Measurements from ENCODE around the gene NRIP2.

GRCh38 chr12:2834581-2835491, at the start of gene NRIP2:
- TF ChIP-seq, protein P1, sequence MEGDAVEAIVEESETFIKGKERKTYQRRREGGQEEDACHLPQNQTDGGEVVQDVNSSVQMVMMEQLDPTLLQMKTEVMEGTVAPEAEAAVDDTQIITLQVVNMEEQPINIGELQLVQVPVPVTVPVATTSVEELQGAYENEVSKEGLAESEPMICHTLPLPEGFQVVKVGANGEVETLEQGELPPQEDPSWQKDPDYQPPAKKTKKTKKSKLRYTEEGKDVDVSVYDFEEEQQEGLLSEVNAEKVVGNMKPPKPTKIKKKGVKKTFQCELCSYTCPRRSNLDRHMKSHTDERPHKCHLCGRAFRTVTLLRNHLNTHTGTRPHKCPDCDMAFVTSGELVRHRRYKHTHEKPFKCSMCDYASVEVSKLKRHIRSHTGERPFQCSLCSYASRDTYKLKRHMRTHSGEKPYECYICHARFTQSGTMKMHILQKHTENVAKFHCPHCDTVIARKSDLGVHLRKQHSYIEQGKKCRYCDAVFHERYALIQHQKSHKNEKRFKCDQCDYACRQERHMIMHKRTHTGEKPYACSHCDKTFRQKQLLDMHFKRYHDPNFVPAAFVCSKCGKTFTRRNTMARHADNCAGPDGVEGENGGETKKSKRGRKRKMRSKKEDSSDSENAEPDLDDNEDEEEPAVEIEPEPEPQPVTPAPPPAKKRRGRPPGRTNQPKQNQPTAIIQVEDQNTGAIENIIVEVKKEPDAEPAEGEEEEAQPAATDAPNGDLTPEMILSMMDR (conservative IDR thresholded peaks at IDR 0.05 in 1 of 2, IDR thresholded peaks at IDR 0.05 in 1 of 2; ENCODE audit: low read depth in 1 of 2, low read length in 2 of 2), result peak in 1 of 2 donors; percentile 44
- no peak for TF ChIP-seq EZH2 (IDR thresholded peaks at IDR 0.05; ENCODE audit: low read length, missing control alignments)

Data from fibroblast of lung (primary cell).